GM23338 (cell line): ENCODE results near the gene RHCG.

Source experiments
- EZH2phosphoT487 ChIP-seq: fragments of 200-600 bp; sonication (generic); IDR thresholded peaks from one replicate; pipeline ENCODE4 v1.8.1; 2018; ENCODE audit warnings: antibody characterized with exemption; ENCODE audit not compliant: unreplicated experiment
- POLR2AphosphoS5 ChIP-seq: IDR thresholded peaks from 2 replicates; pipeline ENCODE4 v1.6.1; 2016; ENCODE audit warnings: antibody characterized with exemption, low read depth

DNA sequence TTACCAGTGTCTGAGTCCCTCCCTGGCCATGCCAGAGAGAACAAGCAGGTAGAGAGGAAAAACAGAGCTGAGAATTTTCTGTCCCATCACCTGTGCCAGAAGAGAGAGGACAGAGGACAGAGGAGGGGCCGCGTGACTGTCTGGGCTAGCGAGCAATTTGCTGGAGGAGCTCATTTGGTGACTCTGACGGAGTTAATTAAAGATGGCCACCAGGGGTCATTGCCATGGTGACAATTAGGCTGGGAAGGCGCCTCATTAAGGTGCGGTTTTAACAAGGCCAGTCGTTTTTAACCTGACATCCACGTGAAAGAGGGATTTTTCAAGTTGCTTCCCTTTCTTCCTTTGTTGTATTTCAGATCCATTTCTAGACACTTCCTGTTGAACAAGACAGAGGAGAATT, 72.4 kb downstream of the RHCG start:
- TF ChIP-seq POLR2AphosphoS5 (no peak), EZH2phosphoT487 (no peak)
